ENCODE measurements around the gene CHSY3. TPM values are rescaled to one million over a fixed set of nuclear protein-coding genes. Genes with fewer than 3 reads are reported as not detected.

The CHSY3 gene
- total RNA-seq, 1 donor, result 0.10 TPM

GRCh38 chr5:130068101-130068500 is 163.8 kb downstream of the CHSY3 start:
- Histone ChIP-seq H3K9me3 (ENCODE audit: low read depth, low read length) (no peaks in the 10 kb centered on the region), H3K4me3 (ENCODE audit: low read length) (no peak overlapping the region), H3K27me3 (ENCODE audit: insufficient read depth, low read length) (no peaks in the 10 kb centered on the region), H3K4me1 (ENCODE audit: insufficient read depth, low read length) (no peaks in the 10 kb centered on the region)

- Histone ChIP-seq H3K4me1 (ENCODE audit: insufficient read depth, low read length) (no peaks in the 10 kb centered on the region), H3K9me3 (ENCODE audit: low read depth, low read length) (no peaks in the 10 kb centered on the region), H3K4me3 (ENCODE audit: low read length) (no peak overlapping the region), H3K27me3 (ENCODE audit: insufficient read depth, low read length) (no peaks in the 10 kb centered on the region)
These were observed 164.7 kb downstream of the CHSY3 start for GRCh38 chr5:130068988-130069387.

- Histone ChIP-seq H3K4me1 (ENCODE audit: insufficient read depth, low read length) (no peaks in the 10 kb centered on the region), H3K27me3 (ENCODE audit: insufficient read depth, low read length) (no peaks in the 10 kb centered on the region), H3K4me3 (ENCODE audit: low read length) (no peak overlapping the region), H3K9me3 (ENCODE audit: low read depth, low read length) (no peaks in the 10 kb centered on the region)
These were observed 170.6 kb downstream of the CHSY3 start for GRCh38 chr5:130074820-130075219.

GRCh38 chr5:130077007-130077406 is 172.7 kb downstream of the CHSY3 start:
- Histone ChIP-seq H3K4me3 (ENCODE audit: low read length) (no peak overlapping the region), H3K9me3 (ENCODE audit: low read depth, low read length) (no peaks in the 10 kb centered on the region), H3K4me1 (ENCODE audit: insufficient read depth, low read length) (no peaks in the 10 kb centered on the region), H3K27me3 (ENCODE audit: insufficient read depth, low read length) (no peaks in the 10 kb centered on the region)

- no peaks in the 10 kb centered on the region for H3K27me3 ChIP-seq (ENCODE audit: insufficient read depth, low read length)
- H3K9me3 ChIP-seq (ENCODE audit: low read depth, low read length), result no peaks in the 10 kb centered on the region
- no peak overlapping the region for H3K4me3 ChIP-seq (ENCODE audit: low read length)
- no peaks in the 10 kb centered on the region for H3K4me1 ChIP-seq (ENCODE audit: insufficient read depth, low read length)
These were observed 174.4 kb downstream of the CHSY3 start for GRCh38 chr5:130078661-130079060.

- H3K9me3 ChIP-seq (ENCODE audit: low read depth, low read length), result no peaks in the 10 kb centered on the region
- H3K4me3 ChIP-seq (ENCODE audit: low read length), result no peak overlapping the region
- H3K4me1 ChIP-seq (ENCODE audit: insufficient read depth, low read length), result no peaks in the 10 kb centered on the region
- H3K27me3 ChIP-seq (ENCODE audit: insufficient read depth, low read length), result no peaks in the 10 kb centered on the region
These were observed 186.5 kb downstream of the CHSY3 start for GRCh38 chr5:130090569-130091270.

GRCh38 chr5:130092991-130093390 is 188.7 kb downstream of the CHSY3 start:
- no peaks in the 10 kb centered on the region for H3K27me3 ChIP-seq (ENCODE audit: insufficient read depth, low read length)
- no peaks in the 10 kb centered on the region for H3K4me1 ChIP-seq (ENCODE audit: insufficient read depth, low read length)
- H3K4me3 ChIP-seq (ENCODE audit: low read length), result no peak overlapping the region
- H3K9me3 ChIP-seq (ENCODE audit: low read depth, low read length), result no peaks in the 10 kb centered on the region

GRCh38 chr5:130096483-130096882 is 192.2 kb downstream of the CHSY3 start:
- Histone ChIP-seq H3K27me3 (ENCODE audit: insufficient read depth, low read length) (no peaks in the 10 kb centered on the region), H3K9me3 (ENCODE audit: low read depth, low read length) (no peaks in the 10 kb centered on the region), H3K4me1 (ENCODE audit: insufficient read depth, low read length) (no peaks in the 10 kb centered on the region), H3K4me3 (ENCODE audit: low read length) (no peak overlapping the region)

- H3K4me3 ChIP-seq (ENCODE audit: low read length), result no peak overlapping the region
- H3K27me3 ChIP-seq (ENCODE audit: insufficient read depth, low read length), result no peaks in the 10 kb centered on the region
- H3K4me1 ChIP-seq (ENCODE audit: insufficient read depth, low read length), result no peaks in the 10 kb centered on the region
- H3K9me3 ChIP-seq (ENCODE audit: low read depth, low read length), result no peaks in the 10 kb centered on the region
These were observed 194.7 kb downstream of the CHSY3 start for GRCh38 chr5:130099008-130099407.

GRCh38 chr5:130102375-130102774 is 198.1 kb downstream of the CHSY3 start:
- Histone ChIP-seq H3K4me1 (ENCODE audit: insufficient read depth, low read length) (no peaks in the 10 kb centered on the region), H3K4me3 (ENCODE audit: low read length) (no peak overlapping the region), H3K9me3 (ENCODE audit: low read depth, low read length) (no peaks in the 10 kb centered on the region), H3K27me3 (ENCODE audit: insufficient read depth, low read length) (no peaks in the 10 kb centered on the region)

- H3K9me3 ChIP-seq (ENCODE audit: low read depth, low read length), result no peaks in the 10 kb centered on the region
- H3K27me3 ChIP-seq (ENCODE audit: insufficient read depth, low read length), result no peaks in the 10 kb centered on the region
- H3K4me3 ChIP-seq (ENCODE audit: low read length), result no peak overlapping the region
- H3K4me1 ChIP-seq (ENCODE audit: insufficient read depth, low read length), result no peaks in the 10 kb centered on the region
These were observed 198.7 kb downstream of the CHSY3 start for GRCh38 chr5:130102960-130103359.

- Histone ChIP-seq H3K9me3 (ENCODE audit: low read depth, low read length) (no peaks in the 10 kb centered on the region), H3K4me3 (ENCODE audit: low read length) (no peak overlapping the region), H3K4me1 (ENCODE audit: insufficient read depth, low read length) (no peaks in the 10 kb centered on the region), H3K27me3 (ENCODE audit: insufficient read depth, low read length) (no peaks in the 10 kb centered on the region)
These were observed 200.8 kb downstream of the CHSY3 start for GRCh38 chr5:130104895-130105688.

GRCh38 chr5:130106480-130106879 is 202.2 kb downstream of the CHSY3 start:
- H3K27me3 ChIP-seq (ENCODE audit: insufficient read depth, low read length), result no peaks in the 10 kb centered on the region
- no peaks in the 10 kb centered on the region for H3K9me3 ChIP-seq (ENCODE audit: low read depth, low read length)
- no peak overlapping the region for H3K4me3 ChIP-seq (ENCODE audit: low read length)
- H3K4me1 ChIP-seq (ENCODE audit: insufficient read depth, low read length), result no peaks in the 10 kb centered on the region

- Histone ChIP-seq H3K4me1 (ENCODE audit: insufficient read depth, low read length) (no peaks in the 10 kb centered on the region), H3K27me3 (ENCODE audit: insufficient read depth, low read length) (no peaks in the 10 kb centered on the region), H3K4me3 (ENCODE audit: low read length) (no peak overlapping the region), H3K9me3 (ENCODE audit: low read depth, low read length) (no peaks in the 10 kb centered on the region)
These were observed 204.9 kb downstream of the CHSY3 start for GRCh38 chr5:130109152-130109551.

- no peaks in the 10 kb centered on the region for H3K4me1 ChIP-seq (ENCODE audit: insufficient read depth, low read length)
- no peaks in the 10 kb centered on the region for H3K27me3 ChIP-seq (ENCODE audit: insufficient read depth, low read length)
- no peak overlapping the region for H3K4me3 ChIP-seq (ENCODE audit: low read length)
These were observed 206.1 kb downstream of the CHSY3 start for GRCh38 chr5:130110328-130110727.

GRCh38 chr5:130111746-130112145 is 207.5 kb downstream of the CHSY3 start:
- no peaks in the 10 kb centered on the region for H3K27me3 ChIP-seq (ENCODE audit: insufficient read depth, low read length)
- H3K9me3 ChIP-seq (ENCODE audit: low read depth, low read length), result no peaks in the 10 kb centered on the region
- no peak overlapping the region for H3K4me3 ChIP-seq (ENCODE audit: low read length)
- no peaks in the 10 kb centered on the region for H3K4me1 ChIP-seq (ENCODE audit: insufficient read depth, low read length)

More at GRCh38 chr5:130110328-130110727, 206.1 kb downstream of the CHSY3 start:
- H3K9me3 ChIP-seq (ENCODE audit: low read depth, low read length), result no peaks in the 10 kb centered on the region
